ENCODE results near the gene FGF8. TPM values are rescaled to one million over a fixed set of nuclear protein-coding genes. Genes with fewer than 3 reads are reported as not detected.
A peak's percentile ranks its signal among the peaks of the same experiment; 100 is the strongest.

FGF8 gene
- total and polyA plus RNA-seq, 2 of the 13 experiments (the other 11 are each of a cell fraction or from before 2014, with no cell fraction given) = not detected

GRCh38 chr10:101782811-101783735 lies 7.2 kb upstream of the FGF8 start, which contains the start of gene NPM3 (continued):
- TF ChIP-seq, protein P1, sequence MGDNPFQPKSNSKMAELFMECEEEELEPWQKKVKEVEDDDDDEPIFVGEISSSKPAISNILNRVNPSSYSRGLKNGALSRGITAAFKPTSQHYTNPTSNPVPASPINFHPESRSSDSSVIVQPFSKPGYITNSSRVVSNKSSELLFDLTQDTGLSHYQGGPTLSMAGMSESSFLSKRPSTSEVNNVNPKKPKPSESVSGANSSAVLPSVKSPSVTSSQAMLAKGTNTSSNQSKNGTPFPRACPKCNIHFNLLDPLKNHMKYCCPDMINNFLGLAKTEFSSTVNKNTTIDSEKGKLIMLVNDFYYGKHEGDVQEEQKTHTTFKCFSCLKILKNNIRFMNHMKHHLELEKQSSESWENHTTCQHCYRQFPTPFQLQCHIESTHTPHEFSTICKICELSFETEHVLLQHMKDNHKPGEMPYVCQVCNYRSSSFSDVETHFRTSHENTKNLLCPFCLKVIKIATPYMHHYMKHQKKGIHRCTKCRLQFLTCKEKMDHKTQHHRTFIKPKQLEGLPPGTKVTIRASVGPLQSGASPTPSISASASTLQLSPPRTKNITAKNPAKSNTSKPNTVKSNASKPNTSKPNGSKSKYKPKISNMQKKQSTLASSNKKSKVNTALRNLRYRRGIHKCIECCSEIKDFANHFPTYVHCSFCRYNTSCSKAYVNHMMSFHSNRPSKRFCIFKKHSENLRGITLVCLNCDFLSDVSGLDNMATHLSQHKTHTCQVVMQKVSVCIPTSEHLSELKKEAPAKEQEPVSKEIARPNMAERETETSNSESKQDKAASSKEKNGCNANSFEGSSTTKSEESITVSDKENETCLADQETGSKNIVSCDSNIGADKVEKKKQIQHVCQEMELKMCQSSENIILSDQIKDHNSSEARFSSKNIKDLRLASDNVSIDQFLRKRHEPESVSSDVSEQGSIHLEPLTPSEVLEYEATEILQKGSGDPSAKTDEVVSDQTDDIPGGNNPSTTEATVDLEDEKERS (CRISPR knock-in tag; IDR thresholded peaks at IDR 0.05) = peak; percentile 65; the same call in 1 of the 2 replicates
- TF ChIP-seq NFYB (CRISPR knock-in tag; IDR thresholded peaks at IDR 0.05) (no peak), POLR2AphosphoS2 (IDR thresholded peaks at IDR 0.05; ENCODE audit: low read depth, low read length) (no peak), ZSCAN20 (CRISPR knock-in tag; IDR thresholded peaks at IDR 0.05; ENCODE audit: borderline replicate concordance) (0 out of 2 replicates have a peak, but pooled peaks have one; percentile 36), ADNP (CRISPR knock-in tag; IDR thresholded peaks at IDR 0.05) (no peak), MLXIP (CRISPR knock-in tag; IDR thresholded peaks at IDR 0.05; ENCODE audit: borderline replicate concordance) (no peak), ZNF468 (CRISPR knock-in tag; IDR thresholded peaks at IDR 0.05) (no peak), ZSCAN21 (CRISPR knock-in tag; IDR thresholded peaks at IDR 0.05; ENCODE audit: borderline replicate concordance) (no peak)
- TF ChIP-seq, protein P2, sequence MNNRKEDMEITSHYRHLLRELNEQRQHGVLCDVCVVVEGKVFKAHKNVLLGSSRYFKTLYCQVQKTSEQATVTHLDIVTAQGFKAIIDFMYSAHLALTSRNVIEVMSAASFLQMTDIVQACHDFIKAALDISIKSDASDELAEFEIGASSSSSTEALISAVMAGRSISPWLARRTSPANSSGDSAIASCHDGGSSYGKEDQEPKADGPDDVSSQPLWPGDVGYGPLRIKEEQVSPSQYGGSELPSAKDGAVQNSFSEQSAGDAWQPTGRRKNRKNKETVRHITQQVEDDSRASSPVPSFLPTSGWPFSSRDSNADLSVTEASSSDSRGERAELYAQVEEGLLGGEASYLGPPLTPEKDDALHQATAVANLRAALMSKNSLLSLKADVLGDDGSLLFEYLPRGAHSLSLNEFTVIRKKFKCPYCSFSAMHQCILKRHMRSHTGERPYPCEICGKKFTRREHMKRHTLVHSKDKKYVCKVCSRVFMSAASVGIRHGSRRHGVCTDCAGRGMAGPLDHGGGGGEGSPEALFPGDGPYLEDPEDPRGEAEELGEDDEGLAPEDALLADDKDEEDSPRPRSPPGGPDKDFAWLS (CRISPR knock-in tag; IDR thresholded peaks at IDR 0.05; ENCODE audit: borderline replicate concordance) = no peak
- TF ChIP-seq, protein P3, sequence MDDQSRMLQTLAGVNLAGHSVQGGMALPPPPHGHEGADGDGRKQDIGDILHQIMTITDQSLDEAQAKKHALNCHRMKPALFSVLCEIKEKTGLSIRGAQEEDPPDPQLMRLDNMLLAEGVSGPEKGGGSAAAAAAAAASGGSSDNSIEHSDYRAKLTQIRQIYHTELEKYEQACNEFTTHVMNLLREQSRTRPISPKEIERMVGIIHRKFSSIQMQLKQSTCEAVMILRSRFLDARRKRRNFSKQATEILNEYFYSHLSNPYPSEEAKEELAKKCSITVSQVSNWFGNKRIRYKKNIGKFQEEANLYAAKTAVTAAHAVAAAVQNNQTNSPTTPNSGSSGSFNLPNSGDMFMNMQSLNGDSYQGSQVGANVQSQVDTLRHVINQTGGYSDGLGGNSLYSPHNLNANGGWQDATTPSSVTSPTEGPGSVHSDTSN (CRISPR knock-in tag; IDR thresholded peaks at IDR 0.05; ENCODE audit: borderline replicate concordance) = no peak
- TF ChIP-seq, protein P4, sequence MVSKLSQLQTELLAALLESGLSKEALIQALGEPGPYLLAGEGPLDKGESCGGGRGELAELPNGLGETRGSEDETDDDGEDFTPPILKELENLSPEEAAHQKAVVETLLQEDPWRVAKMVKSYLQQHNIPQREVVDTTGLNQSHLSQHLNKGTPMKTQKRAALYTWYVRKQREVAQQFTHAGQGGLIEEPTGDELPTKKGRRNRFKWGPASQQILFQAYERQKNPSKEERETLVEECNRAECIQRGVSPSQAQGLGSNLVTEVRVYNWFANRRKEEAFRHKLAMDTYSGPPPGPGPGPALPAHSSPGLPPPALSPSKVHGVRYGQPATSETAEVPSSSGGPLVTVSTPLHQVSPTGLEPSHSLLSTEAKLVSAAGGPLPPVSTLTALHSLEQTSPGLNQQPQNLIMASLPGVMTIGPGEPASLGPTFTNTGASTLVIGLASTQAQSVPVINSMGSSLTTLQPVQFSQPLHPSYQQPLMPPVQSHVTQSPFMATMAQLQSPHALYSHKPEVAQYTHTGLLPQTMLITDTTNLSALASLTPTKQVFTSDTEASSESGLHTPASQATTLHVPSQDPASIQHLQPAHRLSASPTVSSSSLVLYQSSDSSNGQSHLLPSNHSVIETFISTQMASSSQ (IDR thresholded peaks at IDR 0.05; ENCODE audit: low read depth) = no peak
- TF ChIP-seq, protein P4 (CRISPR knock-in tag; IDR thresholded peaks at IDR 0.05; ENCODE audit: borderline replicate concordance) = peak; percentile 47; the same call in 1 of the 2 replicates
- TF ChIP-seq, protein P5, sequence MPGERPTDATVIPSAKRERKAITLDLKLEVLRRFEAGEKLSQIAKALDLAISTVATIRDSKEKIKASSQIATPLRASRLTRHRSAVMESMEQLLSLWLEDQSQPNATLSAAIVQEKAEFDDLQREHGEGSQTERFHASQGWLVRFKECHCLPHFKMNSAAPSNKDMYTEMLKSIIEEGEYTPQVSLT (CRISPR knock-in tag; IDR thresholded peaks at IDR 0.05; ENCODE audit: borderline replicate concordance, low read depth) = no peak
